ENCODE results near the gene PDZRN4. TPM values are rescaled to one million over a fixed set of nuclear protein-coding genes. Genes with fewer than 3 reads are reported as not detected.

The PDZRN4 gene
- total RNA-seq, 4 donors from 2014 or later, result 4.2 to 12.9 (median 8.0) TPM

DNA sequence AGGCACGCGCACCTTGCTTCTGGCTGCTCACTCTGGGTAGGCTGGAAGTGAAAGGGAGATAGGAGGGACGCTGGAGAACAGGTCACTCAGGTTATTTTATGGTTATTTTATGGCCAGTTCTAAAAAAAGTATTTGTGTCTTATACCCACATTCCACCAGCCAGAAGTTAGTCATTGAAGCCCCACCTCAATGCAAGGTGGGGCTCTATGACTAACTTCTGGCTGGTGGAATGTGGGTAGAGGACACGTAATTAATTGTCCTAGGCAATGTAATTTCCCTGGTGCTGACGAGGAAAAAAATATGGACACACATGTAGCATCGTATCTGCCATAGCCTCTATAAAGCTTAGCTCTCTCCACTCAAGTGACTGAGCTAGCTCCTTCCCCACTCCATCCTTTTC lies 104.9 kb downstream of the PDZRN4 start:
- no peaks in the 10 kb centered on the region for H3K9me3 ChIP-seq
- TF ChIP-seq POLR2A (IDR thresholded peaks at IDR 0.05) (no peak), POLR2AphosphoS5 (IDR thresholded peaks at IDR 0.05) (no peak), EP300 (IDR thresholded peaks at IDR 0.05; ENCODE audit: low read depth) (no peak)
- TF ChIP-seq, protein P1, sequence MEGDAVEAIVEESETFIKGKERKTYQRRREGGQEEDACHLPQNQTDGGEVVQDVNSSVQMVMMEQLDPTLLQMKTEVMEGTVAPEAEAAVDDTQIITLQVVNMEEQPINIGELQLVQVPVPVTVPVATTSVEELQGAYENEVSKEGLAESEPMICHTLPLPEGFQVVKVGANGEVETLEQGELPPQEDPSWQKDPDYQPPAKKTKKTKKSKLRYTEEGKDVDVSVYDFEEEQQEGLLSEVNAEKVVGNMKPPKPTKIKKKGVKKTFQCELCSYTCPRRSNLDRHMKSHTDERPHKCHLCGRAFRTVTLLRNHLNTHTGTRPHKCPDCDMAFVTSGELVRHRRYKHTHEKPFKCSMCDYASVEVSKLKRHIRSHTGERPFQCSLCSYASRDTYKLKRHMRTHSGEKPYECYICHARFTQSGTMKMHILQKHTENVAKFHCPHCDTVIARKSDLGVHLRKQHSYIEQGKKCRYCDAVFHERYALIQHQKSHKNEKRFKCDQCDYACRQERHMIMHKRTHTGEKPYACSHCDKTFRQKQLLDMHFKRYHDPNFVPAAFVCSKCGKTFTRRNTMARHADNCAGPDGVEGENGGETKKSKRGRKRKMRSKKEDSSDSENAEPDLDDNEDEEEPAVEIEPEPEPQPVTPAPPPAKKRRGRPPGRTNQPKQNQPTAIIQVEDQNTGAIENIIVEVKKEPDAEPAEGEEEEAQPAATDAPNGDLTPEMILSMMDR (IDR thresholded peaks at IDR 0.05), result no peak
- H3K4me3 ChIP-seq, result no peak overlapping the region
- peaks cover 0 to 3% (median 1%) of the 10 kb centered on the region in 4 donors for H3K4me1 ChIP-seq
- H3K36me3 ChIP-seq, result no peaks in the 10 kb centered on the region
- intact Hi-C loops (cut with DNase I; ENCODE audit: low total_unique reads) (no loop called here), in situ Hi-C loops (cut with MboI; ENCODE audit: low pct_ligation_motif_present in 1 of 4, low pct_unique_long_range_greater_than_20kb in 1 of 4, low sequenced_read_pairs in 3 of 4) (loop anchor here in 1 of 4 donors (25.0 kb wide), 1 partner anchor 719 kb away; no protein-coding TSS in a partner anchor)
- WGBS, 2 donors (ENCODE audit: low coverage in 1 of 2), result 57 to 67% methylated on average over 5 to 6 of the region's 6 CpGs
- no peak overlapping the region for H3K27ac ChIP-seq
- H3K27me3 ChIP-seq, result no peaks in the 10 kb centered on the region
- DNase-seq, result no peak

DNA sequence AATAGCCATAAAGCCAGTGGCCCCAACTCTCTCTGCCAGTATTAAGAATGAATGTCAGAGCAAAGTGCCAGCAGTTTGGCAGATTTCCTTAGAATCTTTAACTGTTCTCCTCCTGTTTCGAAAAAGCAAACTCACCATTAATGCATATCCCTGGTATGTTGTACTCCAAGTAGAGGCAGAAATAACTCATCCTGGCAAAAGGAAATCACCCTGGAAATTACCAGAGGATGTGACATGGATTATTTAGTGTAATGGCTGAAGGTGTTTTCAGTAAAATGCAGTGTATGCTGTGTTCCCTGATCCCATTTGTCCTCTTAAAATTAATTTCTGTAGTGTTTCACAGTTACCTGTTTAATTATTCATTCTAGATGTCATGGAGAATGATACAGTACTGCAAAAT lies 105.3 kb downstream of the PDZRN4 start:
- Histone ChIP-seq H3K4me3 (no peak overlapping the region), H3K27ac (no peak overlapping the region), H3K36me3 (no peaks in the 10 kb centered on the region), H3K4me1 (peaks cover 0 to 3% (median 1%) of the 10 kb centered on the region in 4 donors), H3K9me3 (no peaks in the 10 kb centered on the region), H3K27me3 (no peaks in the 10 kb centered on the region)
- DNase-seq, result no peak
- intact Hi-C loops (cut with DNase I; ENCODE audit: low total_unique reads), result no loop called here
- no peak for TF ChIP-seq EP300 (IDR thresholded peaks at IDR 0.05; ENCODE audit: low read depth)
- no peak for TF ChIP-seq POLR2AphosphoS5 (IDR thresholded peaks at IDR 0.05)
- no peak for TF ChIP-seq POLR2A (IDR thresholded peaks at IDR 0.05)
- in situ Hi-C loops (cut with MboI; ENCODE audit: low pct_ligation_motif_present in 1 of 4, low pct_unique_long_range_greater_than_20kb in 1 of 4, low sequenced_read_pairs in 3 of 4), result loop anchor here in 1 of 4 donors (25.0 kb wide), 1 partner anchor 719 kb away; no protein-coding TSS in a partner anchor
- 67 to 79% methylated on average over 1 of the region's 1 CpG for WGBS, 2 donors (ENCODE audit: low coverage in 1 of 2)

DNA sequence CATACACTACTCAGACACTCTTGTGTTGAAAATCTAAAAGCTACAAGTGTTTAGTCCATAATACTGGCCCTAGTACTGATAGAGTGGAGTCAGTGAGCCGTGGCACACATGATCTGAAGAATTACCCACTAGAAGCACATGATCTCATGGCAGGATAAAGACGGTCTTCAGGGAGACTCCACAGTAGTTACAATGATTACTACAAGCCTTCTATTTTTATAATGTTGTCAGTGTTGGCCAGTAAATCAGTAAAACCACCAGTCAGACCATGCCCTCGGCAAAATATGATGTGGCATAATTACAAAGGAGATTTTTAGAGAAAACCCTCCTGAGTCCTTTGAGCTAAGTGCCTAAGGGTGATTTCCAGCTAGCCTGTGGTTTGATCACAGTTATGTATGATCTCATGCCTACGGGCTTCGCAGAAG lies 114.9 kb downstream of the PDZRN4 start:
- Histone ChIP-seq H3K9me3 (no peaks in the 10 kb centered on the region), H3K27me3 (no peaks in the 10 kb centered on the region), H3K4me1 (no peaks in the 10 kb centered on the region), H3K4me3 (no peak overlapping the region), H3K27ac (no peak overlapping the region), H3K36me3 (no peaks in the 10 kb centered on the region)
- intact Hi-C loops (cut with DNase I; ENCODE audit: low total_unique reads), result loop anchor here (1.0 kb wide), 1 partner anchor 31 kb away; no protein-coding TSS in a partner anchor
- TF ChIP-seq POLR2AphosphoS5 (IDR thresholded peaks at IDR 0.05), result no peak
- TF ChIP-seq, protein P1 (IDR thresholded peaks at IDR 0.05), result no peak
- TF ChIP-seq EP300 (IDR thresholded peaks at IDR 0.05; ENCODE audit: low read depth), result no peak
- TF ChIP-seq POLR2A (IDR thresholded peaks at IDR 0.05), result no peak
- no peak for DNase-seq
- 74 to 87% methylated on average over 3 to 5 of the region's 5 CpGs for WGBS, 2 donors (ENCODE audit: low coverage in 1 of 2)
- in situ Hi-C loops (cut with MboI; ENCODE audit: low pct_ligation_motif_present in 1 of 4, low pct_unique_long_range_greater_than_20kb in 1 of 4, low sequenced_read_pairs in 3 of 4), result no loop called here

DNA sequence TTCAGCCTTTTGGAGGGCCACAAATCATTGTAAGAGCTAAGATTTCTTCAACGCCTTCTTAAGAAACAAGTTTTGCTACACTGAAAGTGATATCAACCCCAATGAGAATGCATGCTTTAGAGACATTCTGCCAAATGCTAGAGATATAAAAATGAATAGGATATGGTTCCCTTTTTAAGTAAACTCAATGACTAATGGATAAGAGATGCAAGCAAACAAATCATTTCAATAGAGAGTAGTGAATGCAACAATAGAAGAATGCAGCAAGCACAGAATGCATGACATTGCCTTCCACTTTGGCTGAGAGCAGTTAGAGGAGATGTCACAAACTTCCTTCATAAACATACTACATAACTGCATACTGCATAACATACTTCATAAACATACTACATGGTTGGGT lies 116.4 kb downstream of the PDZRN4 start:
- intact Hi-C loops (cut with DNase I; ENCODE audit: low total_unique reads), result no loop called here
- Histone ChIP-seq H3K4me3 (no peak overlapping the region), H3K27me3 (no peaks in the 10 kb centered on the region), H3K4me1 (no peaks in the 10 kb centered on the region), H3K9me3 (no peaks in the 10 kb centered on the region), H3K36me3 (no peaks in the 10 kb centered on the region), H3K27ac (no peak overlapping the region)
- WGBS, 2 donors (ENCODE audit: low coverage in 1 of 2), result 73% methylated on average over 1 of the region's 1 CpG
- TF ChIP-seq EP300 (IDR thresholded peaks at IDR 0.05; ENCODE audit: low read depth) (no peak), POLR2AphosphoS5 (IDR thresholded peaks at IDR 0.05) (no peak), POLR2A (IDR thresholded peaks at IDR 0.05) (no peak)
- TF ChIP-seq, protein P1 (IDR thresholded peaks at IDR 0.05), result no peak
- in situ Hi-C loops (cut with MboI; ENCODE audit: low pct_ligation_motif_present in 1 of 4, low pct_unique_long_range_greater_than_20kb in 1 of 4, low sequenced_read_pairs in 3 of 4), result no loop called here
- no peak for DNase-seq

DNA sequence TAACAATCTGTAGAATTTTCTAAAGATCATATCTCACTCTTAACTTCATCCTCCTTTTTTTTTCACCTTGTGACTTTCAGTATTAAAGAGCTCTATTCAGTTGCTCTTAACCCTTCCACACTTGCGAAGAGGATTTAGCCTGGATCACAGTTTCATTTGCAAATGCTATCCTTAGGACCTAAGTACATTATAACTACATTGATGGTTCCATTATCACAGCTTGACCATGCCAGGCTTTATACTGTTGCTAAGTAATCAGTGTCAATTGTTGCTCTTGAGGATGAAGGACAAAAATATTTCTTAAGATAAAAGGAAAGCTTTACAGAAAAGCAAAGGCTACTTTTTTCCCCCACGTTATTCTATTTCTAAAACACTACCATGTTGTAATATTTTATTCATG lies 122.2 kb downstream of the PDZRN4 start:
- WGBS, 2 donors (ENCODE audit: low coverage in 1 of 2), result 77 to 90% methylated on average over 2 of the region's 2 CpGs
- H3K4me1 ChIP-seq, result no peaks in the 10 kb centered on the region
- DNase-seq, result no peak
- in situ Hi-C loops (cut with MboI; ENCODE audit: low pct_ligation_motif_present in 1 of 4, low pct_unique_long_range_greater_than_20kb in 1 of 4, low sequenced_read_pairs in 3 of 4) (no loop called here), intact Hi-C loops (cut with DNase I; ENCODE audit: low total_unique reads) (no loop called here)
- no peak overlapping the region for H3K27ac ChIP-seq
- H3K4me3 ChIP-seq, result no peak overlapping the region
- no peaks in the 10 kb centered on the region for H3K27me3 ChIP-seq
- no peaks in the 10 kb centered on the region for H3K9me3 ChIP-seq
- H3K36me3 ChIP-seq, result no peaks in the 10 kb centered on the region
- TF ChIP-seq POLR2A (IDR thresholded peaks at IDR 0.05) (no peak), EP300 (IDR thresholded peaks at IDR 0.05; ENCODE audit: low read depth) (no peak), POLR2AphosphoS5 (IDR thresholded peaks at IDR 0.05) (no peak)
- TF ChIP-seq, protein P1 (IDR thresholded peaks at IDR 0.05), result no peak
